ENCODE data around the gene FAM209B. TPM values are rescaled to one million over a fixed set of nuclear protein-coding genes. Genes with fewer than 3 reads are reported as not detected.
"Not testable (repeated sequence)": the region's sequence is repeated elsewhere in the genome, so short reads cannot be mapped to it uniquely, and the experiment has no call there.

The FAM209B gene
- not detected for polyA plus RNA-seq (2013, experiment 1 of 4)
- polyA plus RNA-seq (2013, experiment 2 of 4), result not detected
- polyA plus RNA-seq (2013, experiment 3 of 4), result 1.3 TPM
- polyA plus RNA-seq (2013, experiment 4 of 4), result not detected

DNA sequence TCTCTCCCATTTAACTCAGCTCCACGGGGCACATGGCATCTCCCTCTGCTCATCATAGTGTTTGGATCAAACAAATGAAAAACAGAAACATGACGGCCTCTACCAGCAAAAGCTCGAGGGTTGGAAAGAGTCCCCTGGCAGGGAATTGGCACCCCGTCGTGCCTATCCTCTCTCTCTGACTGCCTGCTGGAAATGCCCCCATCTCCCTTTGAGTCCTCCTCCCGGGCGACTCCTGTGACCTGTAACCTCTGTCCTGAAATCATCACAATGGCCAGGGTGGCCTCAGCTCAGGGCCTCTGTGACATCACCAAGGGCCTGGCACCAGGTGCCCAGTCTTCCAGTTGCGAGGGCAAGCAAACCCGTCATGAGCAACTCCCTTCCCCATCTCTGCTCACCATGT is at the start of gene FAM209B:
Gene FAM209B, plus strand, starts transcription at position 301 of the 400 bp plus-strand sequence. Its CDS starts 96 bp downstream, at position 397.
- H3K4me1 ChIP-seq (ENCODE audit: control insufficient read depth, insufficient read depth, low read length); H3K27ac ChIP-seq (ENCODE audit: insufficient read depth, low read depth, low read length, poor library complexity, severe bottlenecking); H3K36me3 ChIP-seq (ENCODE audit: control insufficient read depth, insufficient read depth, low read length); H3K4me3 ChIP-seq (ENCODE audit: insufficient read depth, low read depth, low read length); H3K9me3 ChIP-seq (ENCODE audit: control insufficient read depth, low read length); H3K27me3 ChIP-seq (ENCODE audit: control insufficient read depth, insufficient read depth, low read length, poor library complexity, severe bottlenecking): not testable (repeated sequence)
- WGBS, 2 experiments, result 88 to 90% methylated on average over 9 of the region's 9 CpGs

DNA sequence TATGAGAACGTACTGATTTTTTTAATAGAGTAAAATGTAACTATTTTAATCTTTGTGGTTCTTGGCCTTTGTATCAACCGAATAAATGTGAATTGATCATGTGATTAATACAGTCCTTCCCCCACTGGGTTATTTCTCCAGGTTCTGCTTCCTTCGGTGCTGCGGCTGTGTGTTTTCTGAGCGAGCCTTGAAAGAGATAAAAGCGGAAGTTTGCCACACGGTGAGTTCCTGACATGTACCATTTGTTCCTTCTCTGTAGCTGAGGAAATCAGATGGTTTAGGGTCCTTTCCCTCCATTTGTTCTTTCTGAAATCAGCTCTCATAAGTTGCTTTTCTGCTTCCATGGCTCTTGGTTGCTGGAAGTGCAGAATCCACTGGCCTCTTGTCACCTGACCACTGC is 49.1 kb upstream of the FAM209B start:
- Histone ChIP-seq H3K9me3 (ENCODE audit: control insufficient read depth, low read length) (no peaks in the 10 kb centered on the region), H3K4me3 (ENCODE audit: insufficient read depth, low read depth, low read length) (no peak overlapping the region), H3K27me3 (ENCODE audit: control insufficient read depth, insufficient read depth, low read length, poor library complexity, severe bottlenecking) (no peaks in the 10 kb centered on the region), H3K4me1 (ENCODE audit: control insufficient read depth, insufficient read depth, low read length) (no peaks in the 10 kb centered on the region), H3K27ac (ENCODE audit: insufficient read depth, low read depth, low read length, poor library complexity, severe bottlenecking) (no peak overlapping the region), H3K36me3 (ENCODE audit: control insufficient read depth, insufficient read depth, low read length) (peaks cover 33% of the 10 kb centered on the region)
- 93 to 97% methylated on average over 6 to 7 of the region's 7 CpGs for WGBS, 2 experiments

- 94 to 97% methylated on average over 11 of the region's 11 CpGs for WGBS, 2 experiments
- H3K4me1 ChIP-seq (ENCODE audit: control insufficient read depth, insufficient read depth, low read length), result no peaks in the 10 kb centered on the region
- no peak overlapping the region for H3K27ac ChIP-seq (ENCODE audit: insufficient read depth, low read depth, low read length, poor library complexity, severe bottlenecking)
- no peak overlapping the region for H3K4me3 ChIP-seq (ENCODE audit: insufficient read depth, low read depth, low read length)
- H3K36me3 ChIP-seq (ENCODE audit: control insufficient read depth, insufficient read depth, low read length), result peaks cover 13% of the 10 kb centered on the region
- H3K27me3 ChIP-seq (ENCODE audit: control insufficient read depth, insufficient read depth, low read length, poor library complexity, severe bottlenecking), result no peaks in the 10 kb centered on the region
- no peaks in the 10 kb centered on the region for H3K9me3 ChIP-seq (ENCODE audit: control insufficient read depth, low read length)
Observed at GRCh38 chr20:56487216-56487615, 45.8 kb upstream of the FAM209B start.

DNA sequence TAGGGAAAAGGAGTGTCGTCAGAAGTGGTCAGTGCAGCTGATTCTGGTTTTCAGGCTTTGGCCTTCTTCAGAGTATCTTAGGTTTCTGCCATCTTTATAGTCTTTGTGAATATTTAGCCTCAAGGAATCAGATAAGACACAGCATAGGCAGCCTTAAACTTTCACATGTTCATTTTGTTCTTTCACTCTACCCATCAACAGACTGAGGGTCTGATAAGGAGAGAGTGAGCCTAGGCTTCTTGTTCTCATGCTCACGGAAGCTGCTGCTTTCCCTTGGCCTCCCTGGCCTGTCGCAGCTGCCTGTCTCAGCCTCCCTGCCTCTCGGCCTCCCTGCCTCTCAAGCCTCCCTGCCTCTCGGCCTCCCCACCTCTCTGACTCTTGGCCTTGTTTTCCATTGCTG is 44.5 kb upstream of the FAM209B start:
- 90 to 91% methylated on average over 5 of the region's 5 CpGs for WGBS, 2 experiments
- Histone ChIP-seq H3K36me3 (ENCODE audit: control insufficient read depth, insufficient read depth, low read length) (peaks cover 13% of the 10 kb centered on the region), H3K27me3 (ENCODE audit: control insufficient read depth, insufficient read depth, low read length, poor library complexity, severe bottlenecking) (no peaks in the 10 kb centered on the region), H3K4me3 (ENCODE audit: insufficient read depth, low read depth, low read length) (no peak overlapping the region), H3K9me3 (ENCODE audit: control insufficient read depth, low read length) (no peaks in the 10 kb centered on the region), H3K4me1 (ENCODE audit: control insufficient read depth, insufficient read depth, low read length) (no peaks in the 10 kb centered on the region), H3K27ac (ENCODE audit: insufficient read depth, low read depth, low read length, poor library complexity, severe bottlenecking) (no peak overlapping the region)

DNA sequence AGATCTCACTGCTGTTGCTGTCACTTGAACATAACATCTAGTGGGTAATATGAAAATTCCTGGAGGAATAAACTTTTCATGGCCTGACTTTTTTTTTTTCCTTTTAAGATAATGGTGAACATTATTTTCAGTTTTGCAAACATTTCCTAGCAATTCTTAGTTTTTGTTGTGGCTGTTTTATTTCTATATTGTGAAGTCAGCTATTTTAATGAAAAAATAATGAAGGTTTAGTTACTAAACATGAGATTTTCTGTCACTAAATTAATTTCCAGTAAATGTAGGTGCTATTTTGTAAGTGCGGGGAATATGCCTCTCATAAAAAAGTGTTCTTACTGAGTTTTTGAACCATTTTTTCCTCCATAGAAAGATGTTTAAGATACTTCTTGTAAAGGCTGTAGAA is 31.9 kb upstream of the FAM209B start:
- no peaks in the 10 kb centered on the region for H3K27me3 ChIP-seq (ENCODE audit: control insufficient read depth, insufficient read depth, low read length, poor library complexity, severe bottlenecking)
- 83 to 100% methylated on average over 1 of the region's 1 CpG for WGBS, 2 experiments
- H3K4me1 ChIP-seq (ENCODE audit: control insufficient read depth, insufficient read depth, low read length), result no peaks in the 10 kb centered on the region
- H3K27ac ChIP-seq (ENCODE audit: insufficient read depth, low read depth, low read length, poor library complexity, severe bottlenecking), result no peak overlapping the region
- H3K36me3 ChIP-seq (ENCODE audit: control insufficient read depth, insufficient read depth, low read length), result no peaks in the 10 kb centered on the region
- no peak overlapping the region for H3K4me3 ChIP-seq (ENCODE audit: insufficient read depth, low read depth, low read length)
- H3K9me3 ChIP-seq (ENCODE audit: control insufficient read depth, low read length), result no peaks in the 10 kb centered on the region

- no peaks in the 10 kb centered on the region for H3K36me3 ChIP-seq (ENCODE audit: control insufficient read depth, insufficient read depth, low read length)
- H3K27ac ChIP-seq (ENCODE audit: insufficient read depth, low read depth, low read length, poor library complexity, severe bottlenecking), result no peak overlapping the region
- no peaks in the 10 kb centered on the region for H3K9me3 ChIP-seq (ENCODE audit: control insufficient read depth, low read length)
- H3K4me3 ChIP-seq (ENCODE audit: insufficient read depth, low read depth, low read length), result no peak overlapping the region
- H3K27me3 ChIP-seq (ENCODE audit: control insufficient read depth, insufficient read depth, low read length, poor library complexity, severe bottlenecking), result no peaks in the 10 kb centered on the region
- 92 to 94% methylated on average over 8 of the region's 8 CpGs for WGBS, 2 experiments
- H3K4me1 ChIP-seq (ENCODE audit: control insufficient read depth, insufficient read depth, low read length), result no peaks in the 10 kb centered on the region
Observed at GRCh38 chr20:56503916-56504315, 29.1 kb upstream of the FAM209B start.

DNA sequence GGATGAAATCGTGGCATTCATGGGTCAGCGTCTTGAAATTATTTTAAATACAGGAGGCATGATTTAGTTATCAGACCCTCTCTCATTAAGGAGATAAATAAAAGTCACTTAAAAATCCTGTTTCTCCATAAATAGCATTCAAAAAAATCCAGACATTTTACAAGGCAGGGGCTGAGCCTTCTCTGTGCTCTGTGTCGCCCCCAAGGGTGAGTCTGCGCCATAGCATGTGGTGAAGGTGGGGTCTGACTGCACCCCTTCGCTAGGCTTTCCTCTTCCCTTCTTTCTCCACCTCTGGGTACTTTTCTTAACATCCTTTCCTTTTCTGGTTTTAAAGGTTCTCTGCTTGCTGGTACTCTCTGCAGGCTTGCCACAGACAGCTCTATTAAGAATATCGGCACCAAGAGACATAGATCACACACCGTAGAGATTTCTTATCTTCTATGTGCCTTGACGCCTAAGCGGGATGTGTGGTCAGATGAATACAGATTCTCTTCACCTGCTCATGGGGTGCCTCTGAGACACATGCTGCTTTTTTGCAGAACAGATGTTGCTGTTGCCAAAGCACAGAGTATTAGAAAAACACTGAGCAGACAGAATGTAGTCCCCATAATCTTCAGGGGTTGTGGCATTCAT is 28.6 kb upstream of the FAM209B start:
- WGBS, 2 experiments, result 84 to 85% methylated on average over 9 of the region's 9 CpGs
- Histone ChIP-seq H3K4me3 (ENCODE audit: insufficient read depth, low read depth, low read length) (no peak overlapping the region), H3K27ac (ENCODE audit: insufficient read depth, low read depth, low read length, poor library complexity, severe bottlenecking) (no peak overlapping the region), H3K27me3 (ENCODE audit: control insufficient read depth, insufficient read depth, low read length, poor library complexity, severe bottlenecking) (no peaks in the 10 kb centered on the region), H3K36me3 (ENCODE audit: control insufficient read depth, insufficient read depth, low read length) (no peaks in the 10 kb centered on the region), H3K9me3 (ENCODE audit: control insufficient read depth, low read length) (no peaks in the 10 kb centered on the region), H3K4me1 (ENCODE audit: control insufficient read depth, insufficient read depth, low read length) (no peaks in the 10 kb centered on the region)

DNA sequence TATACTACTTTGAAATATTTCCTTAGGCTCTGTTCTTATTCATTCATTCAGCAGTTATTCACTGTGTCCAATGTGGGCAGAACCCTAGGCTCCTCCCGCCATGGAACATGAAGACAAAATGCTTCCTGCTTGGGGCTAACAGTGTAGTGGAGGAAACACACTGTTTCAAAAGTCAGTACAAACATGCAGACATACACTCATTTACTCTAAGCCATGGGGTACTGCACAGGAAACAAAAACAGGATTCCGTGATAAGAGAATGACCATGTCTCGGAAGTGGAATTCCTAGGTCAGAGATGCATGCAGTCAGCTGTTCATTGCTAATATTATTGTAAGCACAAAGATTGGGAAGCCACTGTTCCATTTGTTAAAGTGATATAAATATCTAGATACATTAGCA is 26.9 kb upstream of the FAM209B start:
- no peaks in the 10 kb centered on the region for H3K4me1 ChIP-seq (ENCODE audit: control insufficient read depth, insufficient read depth, low read length)
- no peaks in the 10 kb centered on the region for H3K27me3 ChIP-seq (ENCODE audit: control insufficient read depth, insufficient read depth, low read length, poor library complexity, severe bottlenecking)
- no peaks in the 10 kb centered on the region for H3K36me3 ChIP-seq (ENCODE audit: control insufficient read depth, insufficient read depth, low read length)
- no peaks in the 10 kb centered on the region for H3K9me3 ChIP-seq (ENCODE audit: control insufficient read depth, low read length)
- no peak overlapping the region for H3K27ac ChIP-seq (ENCODE audit: insufficient read depth, low read depth, low read length, poor library complexity, severe bottlenecking)
- 80 to 85% methylated on average over 3 of the region's 3 CpGs for WGBS, 2 experiments
- H3K4me3 ChIP-seq (ENCODE audit: insufficient read depth, low read depth, low read length), result no peak overlapping the region

- H3K27ac ChIP-seq (ENCODE audit: insufficient read depth, low read depth, low read length, poor library complexity, severe bottlenecking), result no peak overlapping the region
- WGBS, 2 experiments, result 93 to 94% methylated on average over 10 of the region's 10 CpGs
Observed at GRCh38 chr20:56511926-56512325, 21.1 kb upstream of the FAM209B start.

GRCh38 chr20:56513161-56514150 is 19.6 kb upstream of the FAM209B start:
- Histone ChIP-seq H3K4me3 (ENCODE audit: insufficient read depth, low read depth, low read length) (no peak overlapping the region), H3K9me3 (ENCODE audit: control insufficient read depth, low read length) (no peaks in the 10 kb centered on the region), H3K4me1 (ENCODE audit: control insufficient read depth, insufficient read depth, low read length) (no peaks in the 10 kb centered on the region), H3K27ac (ENCODE audit: insufficient read depth, low read depth, low read length, poor library complexity, severe bottlenecking) (no peak overlapping the region), H3K36me3 (ENCODE audit: control insufficient read depth, insufficient read depth, low read length) (peaks cover 13% of the 10 kb centered on the region), H3K27me3 (ENCODE audit: control insufficient read depth, insufficient read depth, low read length, poor library complexity, severe bottlenecking) (no peaks in the 10 kb centered on the region)
- WGBS, 2 experiments, result 90 to 93% methylated on average over 22 of the region's 22 CpGs

More at GRCh38 chr20:56511926-56512325, 21.1 kb upstream of the FAM209B start:
- peaks cover 3% of the 10 kb centered on the region for H3K36me3 ChIP-seq (ENCODE audit: control insufficient read depth, insufficient read depth, low read length)
- no peak overlapping the region for H3K4me3 ChIP-seq (ENCODE audit: insufficient read depth, low read depth, low read length)
- H3K9me3 ChIP-seq (ENCODE audit: control insufficient read depth, low read length), result no peaks in the 10 kb centered on the region
- H3K27me3 ChIP-seq (ENCODE audit: control insufficient read depth, insufficient read depth, low read length, poor library complexity, severe bottlenecking), result no peaks in the 10 kb centered on the region
- H3K4me1 ChIP-seq (ENCODE audit: control insufficient read depth, insufficient read depth, low read length), result no peaks in the 10 kb centered on the region
